Activated CD8-positive, alpha-beta memory T cell treated with anti-CD3 and anti-CD28 coated beads for 48 hours (primary cell): ENCODE data around the gene VENTX.
"Not testable (repeated sequence)": the region's sequence is repeated elsewhere in the genome, so short reads cannot be mapped to it uniquely, and the experiment has no call there.

ENCODE experiments used
- DNase-seq, 3 experiments: peaks; one replicate each; pipeline ENCODE4 v3.0.0-alpha.2; 2020; ENCODE audit warnings: low read depth in 2 of 3, low spot score in 2 of 3

VENTX gene

DNA sequence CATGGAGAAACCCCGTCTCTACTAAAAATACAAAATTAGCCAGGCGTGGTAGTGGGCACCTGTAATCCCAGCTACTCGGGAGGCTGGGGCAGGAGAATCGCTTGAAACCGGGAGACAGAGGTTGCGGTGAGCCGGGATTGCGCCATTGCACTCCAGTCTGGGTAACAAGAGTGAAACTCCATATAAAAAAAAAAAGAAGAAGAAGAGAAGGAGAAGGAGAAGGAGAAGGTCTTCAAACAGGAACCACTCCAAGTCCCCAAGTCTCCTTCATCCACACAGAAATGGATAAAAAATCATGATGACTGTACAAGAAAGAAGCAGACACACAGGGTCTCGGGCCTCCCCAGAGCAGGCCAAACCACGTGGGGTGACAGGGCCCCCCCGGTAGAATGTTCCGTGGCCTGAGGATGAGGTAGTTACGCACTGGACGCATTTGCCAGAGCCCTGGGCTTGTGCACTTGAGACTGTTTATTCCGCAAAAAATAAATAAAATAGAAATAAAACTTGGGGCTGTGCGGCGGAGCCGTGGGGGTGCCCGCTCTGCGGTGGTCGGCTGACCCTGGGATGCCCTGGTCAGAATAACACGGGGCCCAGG is 15.8 kb downstream of the VENTX start:
- no peak for DNase-seq

DNA sequence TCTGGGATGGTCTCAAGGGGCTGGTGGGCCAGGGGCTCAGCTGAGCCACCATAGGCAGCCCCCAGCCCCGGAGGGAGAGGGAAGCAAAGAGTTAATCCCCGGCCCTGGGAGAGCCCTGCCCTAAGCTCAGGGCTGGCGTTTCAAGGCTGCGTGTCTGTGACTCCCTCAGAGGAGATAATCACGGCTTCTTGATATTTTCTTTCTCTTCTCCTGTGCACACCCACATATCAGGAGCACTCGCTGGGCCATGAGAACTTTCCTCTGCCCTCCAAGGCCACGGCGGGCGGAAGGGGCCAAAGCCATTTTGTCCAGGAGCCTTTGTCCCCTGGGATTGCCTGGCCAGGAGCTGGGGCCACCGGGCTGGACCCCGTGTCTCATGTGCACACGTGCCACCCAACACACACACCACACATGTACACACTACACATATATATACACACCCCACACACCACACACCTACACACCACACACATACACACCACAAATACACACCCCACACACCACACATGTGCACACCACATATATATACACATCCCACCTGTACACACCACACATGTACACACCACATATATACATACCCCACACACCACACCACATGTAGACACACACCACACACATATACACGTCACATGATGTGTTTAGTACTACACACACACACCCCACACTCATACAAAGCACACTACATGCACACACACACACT is 16.9 kb downstream of the VENTX start:
- no peak for DNase-seq

DNA sequence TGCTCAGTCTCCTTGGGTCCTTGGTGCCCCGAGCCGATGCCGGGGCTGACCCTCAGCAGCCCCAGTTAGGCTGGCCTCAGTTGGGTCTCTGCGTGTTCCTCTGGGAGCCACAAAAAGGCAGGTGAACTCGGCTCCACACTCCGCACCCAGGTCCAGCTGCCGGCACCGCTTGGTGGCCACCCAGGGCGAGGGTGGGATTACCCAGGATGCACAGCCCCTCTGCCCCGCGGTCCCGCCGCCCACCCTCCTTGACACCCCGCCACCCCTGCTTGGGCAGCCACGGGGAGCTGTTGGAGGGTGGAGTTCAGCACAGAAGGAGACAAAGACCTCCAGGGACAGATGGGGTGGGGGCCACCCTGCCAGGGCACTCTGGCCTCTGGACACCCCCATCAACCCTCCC is 17.7 kb downstream of the VENTX start:
- no peak for DNase-seq

DNA sequence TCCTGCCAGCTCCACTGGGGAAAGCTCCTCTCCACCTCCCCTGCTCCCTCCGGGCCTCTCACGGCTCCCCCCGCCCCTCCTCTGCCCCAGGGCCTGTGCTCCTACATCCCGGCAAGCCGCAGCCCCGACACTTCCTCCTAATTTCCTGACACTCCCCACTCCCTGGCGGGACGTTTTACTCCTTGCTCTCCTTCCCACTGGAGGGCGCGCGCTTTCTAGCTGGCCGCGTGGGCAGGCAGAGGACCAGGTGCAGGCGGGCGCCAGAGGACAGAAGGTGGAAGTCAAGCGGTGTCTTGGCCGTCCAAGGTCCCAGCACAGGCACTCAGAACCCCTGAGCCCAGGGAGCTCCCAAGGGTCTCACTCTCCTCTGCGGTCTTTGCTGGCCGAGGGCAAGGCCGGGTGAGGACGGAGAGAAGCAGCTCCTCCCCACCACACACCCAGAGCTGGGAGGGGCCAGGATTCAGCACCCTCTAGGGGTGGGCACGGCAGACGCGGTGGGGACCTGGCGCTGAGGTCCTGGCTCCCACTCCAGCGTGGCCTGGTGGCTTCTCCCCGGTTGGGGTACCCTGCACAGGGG is 19.9 kb downstream of the VENTX start:
- peak in 1 of 3 experiments; percentile 29 for DNase-seq

DNA sequence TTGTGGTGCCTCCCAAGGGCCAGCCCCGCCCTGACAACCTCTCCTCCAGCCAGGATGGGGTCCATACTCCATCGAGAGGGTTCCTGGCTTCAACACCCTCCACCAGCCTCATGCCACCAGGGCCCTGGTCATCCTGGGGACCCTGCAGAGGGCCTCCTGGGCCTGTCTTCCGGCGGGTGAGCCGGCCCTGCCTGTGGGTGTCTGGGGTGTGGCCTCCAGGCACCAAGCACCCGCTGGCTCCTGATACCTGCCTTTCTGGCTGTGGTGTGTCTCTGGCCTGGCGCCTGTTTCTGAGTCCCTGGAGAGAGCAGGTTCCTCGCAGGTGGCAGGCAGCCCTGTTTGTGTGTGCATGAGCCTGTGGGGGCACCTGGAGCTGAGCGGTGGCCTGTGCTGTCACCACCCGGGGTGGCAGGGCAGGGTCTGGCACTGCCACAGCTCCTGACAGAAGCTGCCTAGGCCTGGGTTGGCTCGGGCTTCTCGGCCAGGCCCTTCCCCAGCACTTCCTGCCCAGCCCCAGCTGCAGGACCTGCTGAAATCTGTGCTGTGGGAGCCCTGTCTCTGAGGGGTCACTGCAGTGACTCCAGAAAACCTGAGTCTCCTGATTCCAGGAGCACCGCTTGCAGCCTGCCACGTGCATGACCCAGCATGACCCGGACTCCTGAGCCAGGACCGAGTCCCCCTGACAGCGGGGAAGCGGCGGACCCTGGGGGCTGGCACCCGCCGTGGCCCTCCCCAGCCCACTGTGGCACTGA is 20.6 kb downstream of the VENTX start:
- peak in 1 of 3 experiments; percentile 25 for DNase-seq

DNA sequence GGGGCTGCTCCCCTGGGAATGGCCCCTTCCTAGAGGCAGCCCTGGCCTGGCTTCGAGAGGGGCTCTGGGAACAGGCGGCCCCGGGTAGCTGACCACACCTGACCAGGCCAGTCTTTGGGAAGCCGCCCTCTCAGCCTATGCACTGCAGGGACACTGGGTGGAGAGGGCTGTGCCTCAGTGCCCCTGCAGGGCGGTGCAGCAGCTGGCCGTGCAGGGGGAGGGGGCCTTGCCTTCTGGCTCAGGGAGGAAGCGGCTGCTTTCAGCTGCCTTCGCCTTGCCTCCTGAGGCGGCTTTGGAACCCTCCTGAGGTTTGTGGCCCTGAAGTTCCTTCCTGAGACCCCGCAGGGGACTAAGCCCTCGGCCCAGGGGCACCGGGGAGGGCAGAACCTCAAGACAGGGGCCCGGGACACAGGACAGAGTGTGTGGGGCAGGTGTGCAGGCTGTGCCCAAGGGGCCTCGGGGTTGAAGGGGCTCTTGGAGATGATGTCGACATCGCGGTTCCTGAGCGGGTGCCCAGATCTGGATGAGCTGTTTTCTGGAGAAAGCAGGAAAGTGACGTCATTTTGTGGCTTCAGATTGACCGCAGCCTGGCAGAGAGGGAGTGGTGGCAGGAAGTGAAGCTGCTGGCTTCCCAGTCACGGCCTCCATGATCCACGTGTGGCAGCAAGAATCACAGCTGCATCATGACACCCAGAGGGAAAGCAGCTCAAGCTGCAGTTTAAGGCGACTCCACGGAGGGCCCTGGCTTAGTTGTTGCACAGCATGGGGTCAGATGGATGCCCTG is 21.4 kb downstream of the VENTX start:
- DNase-seq = peak; percentile 59 to 94 (median 76)

DNA sequence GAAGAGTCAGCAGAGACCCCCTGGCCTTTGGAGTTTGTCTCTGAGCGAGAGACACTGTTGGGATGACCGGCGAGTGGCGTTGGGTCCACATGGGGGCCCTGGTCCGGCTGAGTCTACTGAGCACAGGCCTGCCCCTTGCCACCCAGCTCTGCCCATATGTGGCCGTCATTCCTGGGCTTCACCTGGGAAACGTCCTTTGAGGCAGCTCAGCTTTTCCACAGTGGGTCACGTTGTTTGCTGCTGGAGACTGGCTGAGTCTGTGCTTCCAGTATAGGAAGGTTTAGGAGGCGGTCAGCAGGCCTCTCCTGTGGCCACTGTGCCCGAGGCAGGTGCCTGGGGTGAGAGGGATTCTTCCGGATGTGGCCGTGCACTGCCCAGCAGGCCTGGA is 21.9 kb downstream of the VENTX start:
- no peak for DNase-seq

DNA sequence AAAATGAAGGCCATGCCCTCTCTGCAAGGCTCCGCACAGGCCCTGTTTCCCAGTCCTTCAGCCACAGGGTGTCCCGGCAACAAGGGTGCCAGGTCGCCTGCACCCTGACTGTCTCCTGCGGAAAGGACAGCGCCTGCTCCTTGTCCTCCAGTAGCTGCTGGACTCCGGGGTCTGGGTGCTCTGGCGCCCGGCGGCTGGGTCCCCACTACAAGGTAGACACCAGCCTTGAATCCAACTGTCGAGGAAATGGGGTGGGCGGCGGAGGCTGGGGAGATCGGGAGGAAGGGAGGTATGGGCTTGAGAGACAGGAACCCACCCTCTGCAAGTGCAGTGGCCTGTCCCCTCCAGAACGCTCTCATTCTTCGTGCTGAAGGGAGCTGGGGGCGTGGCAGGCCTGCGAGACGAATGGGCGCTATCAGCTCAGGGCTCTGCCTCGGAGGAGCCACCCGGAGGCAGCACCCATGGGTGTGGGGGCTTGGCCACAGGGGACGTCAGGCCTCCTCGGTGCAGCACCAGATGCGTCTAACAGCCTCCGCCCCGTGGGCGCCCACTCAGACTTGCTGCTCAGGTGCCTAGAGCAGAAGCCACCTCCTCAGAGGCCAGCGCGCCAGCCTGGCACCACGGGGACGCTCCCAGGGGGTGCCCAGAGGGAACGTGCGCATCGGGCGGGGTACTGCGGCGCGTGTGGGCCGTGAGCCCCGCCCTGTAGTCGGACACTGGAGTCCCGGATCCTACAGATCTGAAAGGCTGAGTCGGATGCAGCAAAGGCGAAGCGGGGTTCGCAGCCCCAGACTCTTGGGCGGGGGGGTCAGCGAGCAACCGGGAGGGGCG is 23.5 kb downstream of the VENTX start:
- peak in 2 of 3 experiments; percentile 55 to 66 for DNase-seq

DNA sequence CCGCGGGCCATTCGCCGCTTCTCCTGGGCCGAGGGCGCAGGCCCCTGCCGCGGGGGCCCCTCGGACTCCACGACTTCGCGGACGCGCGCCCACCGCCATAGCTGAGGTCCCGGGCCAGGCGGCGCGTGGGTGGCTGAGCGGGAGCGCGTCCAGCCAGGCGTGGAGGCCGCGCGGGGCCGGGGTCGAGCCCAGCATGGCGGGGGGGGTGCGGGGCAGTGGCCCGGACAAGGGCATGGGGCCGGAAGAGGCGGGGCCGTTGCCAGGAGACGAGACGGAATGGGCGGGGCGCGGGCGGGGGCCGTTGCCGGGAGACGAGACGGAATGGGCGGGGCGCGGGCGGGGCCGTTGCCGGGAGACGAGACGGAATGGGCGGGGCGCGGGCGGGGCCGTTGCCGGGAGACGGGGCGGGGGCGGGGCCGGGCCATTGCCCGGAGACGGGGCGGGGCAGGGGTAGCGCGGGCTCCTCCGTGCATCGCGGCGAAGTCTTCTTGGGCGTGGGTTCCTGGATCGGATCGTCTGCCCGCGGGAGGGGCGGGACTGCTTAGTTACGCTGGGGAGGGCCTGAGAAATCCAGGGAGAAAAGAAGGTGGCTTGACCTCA is 24.2 kb downstream of the VENTX start:
- DNase-seq = peak; percentile 69 to 78 (median 71)

DNA sequence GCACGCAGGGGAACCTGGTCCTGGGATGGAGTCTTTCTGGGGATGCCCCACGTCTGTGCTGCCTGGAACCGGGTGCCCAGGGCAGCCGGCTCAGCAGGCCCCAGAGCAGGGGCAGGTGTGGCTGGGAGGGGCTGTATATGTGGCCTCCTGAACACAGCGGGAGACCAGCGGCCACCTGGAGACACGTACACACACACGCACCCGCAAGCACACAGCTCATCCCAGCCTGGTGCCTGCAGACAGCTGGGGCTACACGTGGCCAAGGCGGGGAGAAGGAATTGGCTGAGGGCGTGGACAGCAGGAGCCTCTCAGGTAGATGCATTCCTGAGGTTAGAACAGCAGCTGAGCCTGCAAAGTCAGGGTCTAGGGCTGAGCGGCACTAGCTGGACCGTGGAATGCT is 25.0 kb downstream of the VENTX start:
- DNase-seq = no peak

DNA sequence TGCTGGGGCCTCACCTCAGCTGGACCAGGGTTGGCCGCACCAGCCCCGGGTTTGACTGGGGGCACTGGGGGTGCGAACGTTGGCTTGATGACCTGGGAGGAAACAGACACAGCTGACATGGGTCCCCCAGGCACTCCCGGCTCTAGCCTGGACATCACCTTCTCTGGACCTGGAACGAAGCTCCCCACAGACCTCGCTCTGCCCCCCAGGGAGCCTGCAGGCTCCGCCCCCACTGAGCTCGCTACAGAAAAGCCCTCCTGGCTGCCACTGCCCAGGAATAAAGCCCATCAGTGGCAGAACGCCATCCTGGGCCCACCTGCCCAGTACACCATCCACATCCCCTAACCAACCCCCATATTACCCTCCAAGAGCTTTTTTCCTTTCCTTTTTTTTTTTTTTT is 26.0 kb downstream of the VENTX start:
- no peak for DNase-seq

DNA sequence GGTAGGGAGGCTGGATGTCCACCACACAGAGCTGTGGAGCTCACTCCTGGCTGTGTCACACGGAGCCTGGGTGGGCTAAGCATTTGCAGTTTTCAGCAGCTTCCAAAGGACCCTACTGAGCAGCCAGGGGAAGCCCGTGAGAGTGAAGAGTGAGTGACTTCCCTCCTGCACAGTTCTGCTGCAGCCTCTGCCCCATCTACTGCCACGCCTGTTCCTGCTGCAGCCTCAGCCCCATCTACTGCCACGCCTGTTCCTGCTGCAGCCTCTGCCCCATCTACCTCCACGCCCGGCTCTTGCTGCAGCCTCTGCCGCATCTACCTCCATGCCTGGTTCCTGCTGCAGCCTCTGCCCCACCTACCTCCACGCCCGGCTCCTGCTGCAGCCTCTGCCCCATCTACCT is 26.8 kb downstream of the VENTX start:
- DNase-seq = no peak

DNA sequence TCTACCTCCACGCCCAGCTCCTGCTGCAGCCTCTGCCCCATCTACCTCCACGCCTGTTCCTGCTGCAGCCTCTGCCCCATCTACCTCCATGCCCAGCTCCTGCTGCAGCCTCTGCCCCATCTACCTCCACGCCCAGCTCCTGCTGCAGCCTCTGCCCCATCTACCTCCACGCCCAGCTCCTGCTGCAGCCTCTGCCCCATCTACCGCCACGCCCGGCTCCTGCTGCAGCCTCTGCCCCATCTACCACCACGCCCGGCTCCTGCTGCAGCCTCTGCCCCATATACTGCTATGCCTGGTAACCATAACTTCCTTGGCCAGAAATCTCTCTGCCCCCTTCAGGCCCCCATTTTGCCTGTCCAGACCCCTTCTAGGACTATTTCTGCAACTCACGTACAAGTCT is 27.4 kb downstream of the VENTX start:
- not testable (repeated sequence) for DNase-seq

DNA sequence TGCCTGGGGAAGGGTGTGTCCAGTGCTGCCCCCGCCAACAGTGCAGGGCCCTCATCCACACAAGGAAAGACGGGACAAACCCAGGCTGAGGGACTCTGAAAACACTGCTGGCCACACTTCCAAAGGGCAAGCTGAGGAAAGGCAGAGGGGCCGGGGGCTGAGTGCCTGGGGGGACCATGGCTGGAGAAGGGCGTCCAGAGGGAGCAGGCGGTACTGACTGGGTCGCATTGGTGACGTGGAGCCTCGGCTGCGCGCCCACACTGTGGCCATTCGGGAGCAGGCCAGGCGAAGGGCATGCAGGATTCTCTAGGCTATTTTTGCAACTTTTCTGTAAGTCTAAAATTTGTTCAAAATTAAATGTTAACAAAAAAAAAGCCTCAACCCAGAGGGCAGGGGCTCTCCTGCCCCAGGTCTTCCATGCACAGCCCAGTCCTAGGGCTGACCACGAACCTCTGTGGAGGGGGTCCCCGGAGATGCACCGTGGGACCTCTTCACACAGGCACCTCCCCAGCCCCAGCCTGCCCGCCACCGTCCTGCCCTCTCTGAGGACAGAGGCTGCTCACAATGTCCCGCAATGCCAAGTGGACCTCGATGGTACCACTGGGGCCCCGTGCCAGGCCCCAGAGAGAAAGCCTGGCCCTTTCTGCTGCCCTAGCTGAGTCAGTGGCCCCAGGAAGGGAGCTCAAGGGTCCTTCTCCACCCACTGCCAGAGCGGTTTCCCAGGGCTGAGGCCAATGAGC is 28.6 kb downstream of the VENTX start:
- DNase-seq = no peak

DNA sequence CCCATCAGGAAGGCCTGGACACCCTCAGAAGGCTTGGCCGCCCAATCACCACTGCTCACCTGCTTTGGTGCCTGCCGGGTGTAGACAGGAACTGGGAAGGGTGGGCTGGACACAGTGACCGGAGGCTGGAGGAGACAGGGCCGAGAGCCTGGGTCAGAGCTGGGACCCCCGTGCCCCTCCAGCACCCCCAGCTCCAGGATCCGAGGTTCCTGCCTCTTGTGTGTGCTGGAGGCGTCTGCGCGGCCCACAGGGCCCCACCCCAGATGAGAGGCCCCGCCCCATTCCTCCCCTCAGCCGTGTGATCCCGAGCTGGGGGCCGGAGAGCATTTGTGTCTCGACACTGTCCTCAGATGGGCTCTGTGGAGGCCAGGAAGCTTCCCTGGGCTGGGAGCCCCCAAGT is 29.6 kb downstream of the VENTX start:
- no peak for DNase-seq

DNA sequence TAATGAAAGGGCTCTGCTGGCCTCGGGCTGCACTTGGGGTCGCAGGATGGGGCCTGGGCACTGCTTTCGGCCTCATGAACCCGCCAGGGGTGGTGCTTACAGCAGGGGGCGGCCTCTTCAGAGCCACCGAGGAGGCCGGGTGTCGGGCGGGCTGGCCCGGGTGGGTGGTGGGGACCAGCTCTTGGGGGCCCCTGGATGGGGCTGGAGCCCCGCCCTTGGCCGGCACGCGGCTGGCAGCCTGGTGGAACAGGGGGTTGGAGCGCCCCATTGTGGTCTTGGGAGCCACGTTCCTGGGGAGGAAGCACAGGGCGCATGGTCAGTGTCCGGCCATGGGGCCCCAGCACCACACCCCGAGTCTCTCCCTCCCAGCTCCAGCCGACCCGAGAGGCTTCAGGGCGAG is 30.2 kb downstream of the VENTX start:
- no peak for DNase-seq

DNA sequence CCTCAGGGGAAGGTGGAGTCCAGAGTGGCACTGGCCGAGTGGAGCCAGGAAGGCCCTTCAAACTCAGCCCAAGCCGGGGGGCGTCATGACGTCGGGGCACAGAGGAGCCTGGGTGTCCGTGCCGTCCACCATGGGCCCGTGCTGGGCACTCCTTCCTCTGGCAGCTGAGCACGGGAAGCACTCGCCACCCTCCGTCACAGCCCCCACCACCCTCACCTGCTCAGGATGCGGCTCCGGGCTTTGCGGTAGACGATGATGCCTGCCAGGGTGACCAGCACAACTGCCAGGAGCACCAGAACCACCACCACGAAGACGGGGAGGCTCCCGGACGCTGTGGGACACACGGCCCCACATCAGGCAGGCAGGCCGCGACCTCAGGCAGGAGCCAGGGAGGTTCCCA is 30.9 kb downstream of the VENTX start:
- no peak for DNase-seq

DNA sequence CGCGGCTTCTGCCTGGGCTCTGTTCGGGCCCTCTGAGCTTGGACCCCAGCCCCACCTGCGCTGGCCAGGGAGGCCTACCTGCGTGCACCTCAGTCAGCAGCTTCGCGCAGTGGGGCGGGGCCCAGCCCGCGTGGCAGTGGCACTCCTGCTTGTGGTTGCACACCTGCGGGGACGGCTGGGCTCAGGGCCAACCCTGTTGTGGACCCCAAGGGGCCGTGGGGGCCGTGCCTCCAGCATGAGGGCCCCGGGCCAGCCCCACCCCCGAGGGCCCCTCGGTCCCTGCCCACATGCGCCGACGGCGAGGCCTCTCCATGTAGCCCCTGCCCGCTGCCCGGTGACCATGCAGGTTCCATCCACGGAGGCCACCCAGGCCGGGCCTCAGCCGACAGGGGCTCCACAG is 31.7 kb downstream of the VENTX start:
- DNase-seq = no peak

DNA sequence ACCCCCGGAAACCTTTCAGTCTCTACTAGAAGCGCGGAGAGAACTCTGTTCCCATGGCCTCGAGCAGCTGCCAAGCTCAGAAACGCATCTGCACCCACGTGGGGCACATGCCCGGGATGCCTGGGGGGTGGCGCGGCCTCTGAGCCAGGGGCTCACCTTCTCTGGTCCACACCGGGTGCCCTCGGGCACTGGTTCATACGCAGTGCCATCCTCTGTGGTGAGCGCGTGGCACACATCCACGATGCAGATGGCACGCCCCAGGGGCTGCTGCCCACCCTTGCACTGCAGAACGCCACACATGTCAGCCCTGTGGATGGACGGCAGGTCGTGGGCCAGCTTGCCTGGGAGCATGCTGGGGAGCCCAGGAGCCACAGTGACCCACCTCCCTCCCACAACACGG is 32.5 kb downstream of the VENTX start:
- no peak for DNase-seq
